Mesendoderm (in vitro differentiated cells): ENCODE measurements around the gene BCL7C.

ENCODE experiments used
- DNase-seq: peaks from one replicate; pipeline ENCODE4 v3.0.0; 2013
- H2AK5ac ChIP-seq: 2 replicates; pipeline ENCODE4 v1.6.1; 2013; ENCODE audit warnings: low read length, inconsistent platforms
- H2BK120ac ChIP-seq: 2 replicates; pipeline ENCODE4 v1.6.1; 2013; ENCODE audit warnings: low read depth, mild to moderate bottlenecking, low read length, moderate library complexity, mixed read lengths
- H2BK15ac ChIP-seq: replicated peaks from 2 replicates; pipeline ENCODE4 v1.6.1; 2013; ENCODE audit warnings: low read depth, mild to moderate bottlenecking, moderate library complexity
- H2BK5ac ChIP-seq: 2 replicates; pipeline ENCODE4 v1.6.1; 2013; ENCODE audit warnings: low read length, inconsistent platforms
- H3K18ac ChIP-seq: 2 replicates; pipeline ENCODE4 v1.6.1; 2013; ENCODE audit warnings: mild to moderate bottlenecking, low read length, mixed read lengths
- H3K23ac ChIP-seq: one replicate; pipeline ENCODE4 v1.6.1; 2013; ENCODE audit warnings: low read length
- H3K27ac ChIP-seq: 2 replicates; pipeline ENCODE4 v1.5.1; 2013; ENCODE audit warnings: low read depth, mild to moderate bottlenecking, inconsistent platforms, low read length, moderate library complexity
- H3K27me3 ChIP-seq: 2 replicates; pipeline ENCODE4 v1.6.1; 2013; ENCODE audit warnings: low read length, control low read depth, mild to moderate bottlenecking, inconsistent platforms; ENCODE audit not compliant: insufficient read depth, poor library complexity
- H3K36me3 ChIP-seq: 2 replicates; pipeline ENCODE4 v1.6.1; 2013; ENCODE audit warnings: low read length, inconsistent platforms; ENCODE audit not compliant: control insufficient read depth, insufficient read depth
- H3K4ac ChIP-seq: one replicate; pipeline ENCODE4 v1.6.1; 2013; ENCODE audit warnings: low read depth, mild to moderate bottlenecking, low read length, moderate library complexity
- H3K4me1 ChIP-seq: 2 replicates; pipeline ENCODE4 v1.6.1; 2013; ENCODE audit warnings: low read depth, low read length, inconsistent platforms; ENCODE audit not compliant: control insufficient read depth
- H3K4me2 ChIP-seq: 2 replicates; pipeline ENCODE4 v1.6.1; 2013; ENCODE audit warnings: low read length
- H3K4me3 ChIP-seq: 2 replicates; pipeline ENCODE4 v1.5.1; 2013; ENCODE audit warnings: mild to moderate bottlenecking, low read length
- H3K56ac ChIP-seq: one replicate; pipeline ENCODE4 v1.6.1; 2013; ENCODE audit warnings: low read length
- H3K79me1 ChIP-seq: 2 replicates; pipeline ENCODE4 v1.6.1; 2013; ENCODE audit warnings: low read length, inconsistent platforms
- H3K79me2 ChIP-seq: 2 replicates; pipeline ENCODE4 v1.6.1; 2013; ENCODE audit warnings: mild to moderate bottlenecking, low read length; ENCODE audit not compliant: control insufficient read depth, insufficient read depth
- H3K9ac ChIP-seq: 2 replicates; pipeline ENCODE4 v1.6.1; 2013; ENCODE audit warnings: low read length, inconsistent platforms
- H4K5ac ChIP-seq: one replicate; pipeline ENCODE4 v1.6.1; 2013; ENCODE audit warnings: low read length
- H4K8ac ChIP-seq: one replicate; pipeline ENCODE4 v1.6.1; 2013; ENCODE audit warnings: low read depth, mild to moderate bottlenecking, control low read depth, low read length, moderate library complexity
- WGBS: extraction: QIAGEN DNeasy Blood & Tissue Kit; methylation state at CpG from one replicate; pipeline ENCODE4 v1.1.7; 2013; ENCODE audit warnings: low lambda C conversion rate, missing lambda C conversion rate; ENCODE audit not compliant: insufficient coverage; ENCODE audit errors: extremely low coverage; 5-methylcytosine and 5-hydroxymethylcytosine counted together

Gene BCL7C

DNA sequence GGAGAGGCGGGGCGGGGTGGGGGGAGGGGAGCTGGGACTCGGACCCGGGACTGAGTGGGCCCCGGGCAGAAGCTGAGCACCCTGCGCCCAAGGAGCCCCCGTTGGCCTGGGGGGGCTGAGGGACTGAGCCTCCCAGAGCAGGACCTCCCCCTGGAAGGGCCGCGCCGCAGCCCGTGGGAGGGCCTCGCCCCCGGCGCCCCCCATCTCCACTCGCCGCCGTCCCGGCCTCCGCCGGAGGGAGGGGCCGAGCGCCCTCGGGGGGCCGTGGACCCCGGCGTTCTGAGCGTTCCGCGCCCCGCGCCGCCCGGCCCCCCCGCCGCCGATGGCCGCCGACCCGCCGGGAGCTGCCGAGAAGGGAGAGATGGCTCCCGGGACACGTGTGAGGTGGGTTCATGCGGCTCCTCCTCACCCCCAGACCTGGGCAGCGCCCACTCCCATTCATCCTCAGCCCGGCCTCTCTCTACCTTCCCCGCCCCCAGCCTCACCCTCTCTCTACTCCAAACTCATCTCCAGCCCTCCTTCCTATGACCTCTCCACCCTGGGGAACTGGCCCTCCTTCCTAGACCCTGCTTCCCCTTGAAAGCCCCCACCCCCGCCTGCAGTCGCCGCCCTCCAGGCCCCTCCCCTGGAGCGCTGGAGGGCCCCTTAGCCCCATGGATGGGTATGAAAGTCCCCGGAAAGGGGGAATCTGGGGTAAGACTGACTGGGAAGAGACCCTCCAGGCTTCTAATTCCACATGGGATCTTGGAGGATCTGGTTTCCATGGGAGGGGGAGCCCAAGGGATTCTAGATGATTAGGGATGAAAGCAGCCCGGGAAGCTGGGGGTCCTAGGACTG is 30.4 kb upstream of the BCL7C start:
- H3K4me3 ChIP-seq, result peak overlapping the region; percentile 67
- peak overlapping the region; percentile 93 for H3K18ac ChIP-seq
- no peak overlapping the region for H2AK5ac ChIP-seq
- no peak overlapping the region for H2BK15ac ChIP-seq
- H3K27me3 ChIP-seq, result no peaks in the 10 kb centered on the region
- peak overlapping the region; percentile 66 for H2BK120ac ChIP-seq
- H2BK5ac ChIP-seq, result peak overlapping the region; percentile 23
- DNase-seq, result peak; percentile 63
- H3K79me1 ChIP-seq, result peaks cover 10% of the 10 kb centered on the region
- WGBS, result no CpG with 5 or more reads among the region's 53 CpGs
- H3K23ac ChIP-seq, result peak overlapping the region; percentile 48
- H3K9ac ChIP-seq, result peak overlapping the region; percentile 85
- H3K4me2 ChIP-seq, result peak overlapping the region; percentile 25
- peaks cover 11% of the 10 kb centered on the region for H3K36me3 ChIP-seq
- peak overlapping the region; percentile 91 for H3K56ac ChIP-seq
- peak overlapping the region; percentile 96 for H3K4ac ChIP-seq
- peaks cover 12% of the 10 kb centered on the region for H3K79me2 ChIP-seq
- H4K8ac ChIP-seq, result peak overlapping the region; percentile 88
- no peak overlapping the region for H4K5ac ChIP-seq
- peak overlapping the region; percentile 87 for H3K27ac ChIP-seq
- no peaks in the 10 kb centered on the region for H3K4me1 ChIP-seq

DNA sequence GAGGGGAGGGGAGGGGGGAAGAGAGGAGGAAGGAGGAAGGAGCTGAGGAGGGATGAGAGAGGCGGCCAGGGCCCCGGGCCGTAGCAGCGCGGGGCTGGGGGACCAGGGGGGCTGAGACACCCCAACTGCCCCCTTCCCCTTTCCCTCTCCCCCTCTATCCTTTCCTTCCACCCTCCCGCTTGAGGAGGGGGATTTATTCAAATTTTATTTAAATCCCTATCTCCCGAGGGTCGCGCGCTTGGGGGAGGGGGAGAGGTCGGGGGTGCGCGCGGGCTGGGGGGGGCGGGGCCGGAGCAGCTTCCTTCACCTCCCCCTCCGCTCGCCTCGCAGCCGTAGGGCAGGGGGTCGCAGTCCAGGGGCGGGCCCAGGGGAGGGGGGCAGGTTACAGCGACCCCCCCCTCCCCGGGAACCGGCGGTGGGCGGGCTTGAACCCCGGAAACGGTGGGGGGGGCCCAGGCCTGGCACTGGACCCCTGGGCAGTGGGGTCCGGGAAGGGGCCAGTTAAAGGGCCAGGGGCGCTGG is 29.7 kb upstream of the BCL7C start, which contains the start of gene FBXL19:
Gene FBXL19, plus strand, starts transcription at position 19 of the 522 bp plus-strand sequence. CDS start 2,183 bp downstream, outside the sequence.
- DNase-seq, result peak; percentile 89
- Histone ChIP-seq H2BK15ac (no peak within 1 kb of the TSS), H3K79me1 (peaks cover 10% of the 10 kb centered on the region), H3K56ac (peak within 1 kb of the TSS; percentile 97), H3K18ac (peak within 1 kb of the TSS; percentile 93), H2AK5ac (no peak within 1 kb of the TSS), H4K8ac (peak within 1 kb of the TSS; percentile 88), H3K4me1 (no peaks in the 10 kb centered on the region), H3K4ac (peak within 1 kb of the TSS; percentile 96), H3K27me3 (no peaks in the 10 kb centered on the region), H3K79me2 (peaks cover 12% of the 10 kb centered on the region), H4K5ac (peak within 1 kb of the TSS; percentile 26), H3K4me2 (peak within 1 kb of the TSS; percentile 57), H2BK120ac (peak within 1 kb of the TSS; percentile 66), H3K4me3 (peak within 1 kb of the TSS; percentile 67), H2BK5ac (peak within 1 kb of the TSS; percentile 93), H3K9ac (peak within 1 kb of the TSS; percentile 85), H3K23ac (peak within 1 kb of the TSS; percentile 48), H3K36me3 (peaks cover 9% of the 10 kb centered on the region), H3K27ac (peak within 1 kb of the TSS; percentile 87)
- WGBS, result no CpG with 5 or more reads among the region's 31 CpGs

DNA sequence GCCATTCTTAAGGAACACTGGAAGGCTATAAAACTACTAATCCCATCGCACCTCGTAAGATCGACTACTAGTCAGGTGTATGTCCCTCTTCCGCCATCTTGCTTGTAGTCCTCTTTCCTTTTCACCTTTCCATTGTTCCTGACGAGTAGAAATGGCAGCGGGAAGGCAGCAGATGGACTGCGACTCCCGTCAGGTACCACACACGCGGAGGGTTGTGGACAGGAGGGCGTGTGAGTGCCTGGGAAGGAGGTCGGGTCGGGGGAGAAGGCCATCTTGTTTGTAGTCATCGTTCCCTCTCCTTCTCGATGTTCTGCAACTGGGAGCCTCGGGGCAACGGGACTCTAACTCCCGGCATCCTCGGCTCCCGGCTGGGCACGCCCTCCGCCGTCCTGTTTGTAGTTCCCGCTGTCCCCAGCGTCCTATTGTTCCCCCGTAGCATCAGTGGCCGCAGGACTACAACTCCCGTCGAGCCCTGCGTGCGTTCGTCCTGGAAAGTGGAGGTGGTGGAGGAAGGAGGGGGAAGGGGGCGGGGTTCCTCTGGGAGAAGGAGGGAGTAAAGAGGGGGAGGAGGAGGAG is 29.2 kb upstream of the BCL7C start:
- peak overlapping the region; percentile 97 for H3K56ac ChIP-seq
- peak overlapping the region; percentile 25 for H3K18ac ChIP-seq
- H3K4me3 ChIP-seq, result peak overlapping the region; percentile 66
- peaks cover 12% of the 10 kb centered on the region for H3K79me2 ChIP-seq
- H3K79me1 ChIP-seq, result peaks cover 10% of the 10 kb centered on the region
- no peaks in the 10 kb centered on the region for H3K27me3 ChIP-seq
- peak overlapping the region; percentile 93 for H2BK5ac ChIP-seq
- peak overlapping the region; percentile 57 for H3K4me2 ChIP-seq
- peaks cover 5% of the 10 kb centered on the region for H3K36me3 ChIP-seq
- no peaks in the 10 kb centered on the region for H3K4me1 ChIP-seq
- no peak overlapping the region for H3K4ac ChIP-seq
- peak overlapping the region; percentile 26 for H4K5ac ChIP-seq
- H2BK15ac ChIP-seq, result no peak overlapping the region
- WGBS, result no CpG with 5 or more reads among the region's 33 CpGs
- DNase-seq, result peak; percentile 100
- no peak overlapping the region for H4K8ac ChIP-seq
- H3K27ac ChIP-seq, result peak overlapping the region; percentile 86
- peak overlapping the region; percentile 85 for H3K9ac ChIP-seq
- H2AK5ac ChIP-seq, result no peak overlapping the region
- H2BK120ac ChIP-seq, result no peak overlapping the region
- no peak overlapping the region for H3K23ac ChIP-seq

DNA sequence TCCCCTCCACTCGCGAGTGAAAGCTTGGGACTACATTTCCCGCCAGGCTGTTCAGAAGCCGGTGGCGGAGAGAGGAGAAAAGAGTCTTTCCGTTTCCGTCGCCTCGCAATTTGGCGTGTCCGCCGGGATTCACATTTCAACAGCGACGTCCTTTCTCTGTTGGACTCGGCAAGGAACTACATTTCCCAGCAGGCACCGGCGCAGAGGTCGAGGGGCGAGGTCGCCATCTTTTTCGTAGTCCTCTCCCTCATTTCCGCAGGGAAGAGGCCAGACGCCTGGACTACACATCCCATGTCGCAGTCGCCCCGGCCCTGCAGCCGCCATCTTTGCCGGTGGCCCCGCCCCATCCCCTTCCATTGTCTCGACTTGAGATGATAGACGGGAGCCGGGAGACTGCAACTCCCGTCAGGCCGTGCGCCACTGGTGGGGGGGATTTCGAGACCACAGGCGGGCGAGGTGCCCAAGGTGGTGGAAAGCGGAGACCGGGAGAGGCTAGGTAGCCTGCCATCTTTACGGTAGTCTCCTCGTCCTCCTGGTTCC is 28.6 kb upstream of the BCL7C start:
- DNase-seq, result peak; percentile 100
- Histone ChIP-seq H4K5ac (peak overlapping the region; percentile 26), H3K18ac (peak overlapping the region; percentile 25), H3K4ac (no peak overlapping the region), H3K4me3 (peak overlapping the region; percentile 82), H3K56ac (peak overlapping the region; percentile 99), H3K27me3 (no peaks in the 10 kb centered on the region), H3K4me2 (peak overlapping the region; percentile 96), H4K8ac (no peak overlapping the region), H2BK15ac (no peak overlapping the region), H2BK120ac (no peak overlapping the region), H3K23ac (no peak overlapping the region), H3K79me2 (peaks cover 12% of the 10 kb centered on the region), H3K79me1 (peaks cover 10% of the 10 kb centered on the region), H3K9ac (peak overlapping the region; percentile 93), H3K36me3 (peaks cover 5% of the 10 kb centered on the region), H3K27ac (peak overlapping the region; percentile 86), H2BK5ac (peak overlapping the region; percentile 93), H3K4me1 (no peaks in the 10 kb centered on the region), H2AK5ac (no peak overlapping the region)
- WGBS, result no CpG with 5 or more reads among the region's 42 CpGs

GRCh38 chr16:30921748-30922419 is 28.0 kb upstream of the BCL7C start:
- peaks cover 9% of the 10 kb centered on the region for H3K79me1 ChIP-seq
- peak overlapping the region; percentile 60 for H3K18ac ChIP-seq
- H3K4me1 ChIP-seq, result no peaks in the 10 kb centered on the region
- peak overlapping the region; percentile 70 for H3K27ac ChIP-seq
- peak overlapping the region; percentile 93 for H3K9ac ChIP-seq
- peak overlapping the region; percentile 99 for H3K56ac ChIP-seq
- no peak overlapping the region for H4K5ac ChIP-seq
- H3K4ac ChIP-seq, result no peak overlapping the region
- H2AK5ac ChIP-seq, result no peak overlapping the region
- no peak overlapping the region for H2BK15ac ChIP-seq
- peaks cover 12% of the 10 kb centered on the region for H3K79me2 ChIP-seq
- H3K27me3 ChIP-seq, result no peaks in the 10 kb centered on the region
- no CpG with 5 or more reads among the region's 37 CpGs for WGBS
- H4K8ac ChIP-seq, result no peak overlapping the region
- DNase-seq, result peak; percentile 97
- H2BK5ac ChIP-seq, result no peak overlapping the region
- no peak overlapping the region for H3K23ac ChIP-seq
- H3K36me3 ChIP-seq, result peaks cover 1% of the 10 kb centered on the region
- no peak overlapping the region for H2BK120ac ChIP-seq
- peak overlapping the region; percentile 82 for H3K4me3 ChIP-seq
- H3K4me2 ChIP-seq, result peak overlapping the region; percentile 96
